T-helper 1 cell (primary cell): ENCODE results near the gene MS4A10.
"Not testable (repeated sequence)": the region's sequence is repeated elsewhere in the genome, so short reads cannot be mapped to it uniquely, and the experiment has no call there.

Experiments
- DNase-seq, 5 donors: peaks; one replicate each; pipeline ENCODE4 v3.0.0-alpha.2; 2012 to 2020

MS4A10 gene

GRCh38 chr11:60788401-60789125 lies 3.4 kb downstream of the MS4A10 start:
- DNase-seq, result no peak

GRCh38 chr11:60790726-60791125 lies 5.6 kb downstream of the MS4A10 start:
- DNase-seq, result no peak

DNA sequence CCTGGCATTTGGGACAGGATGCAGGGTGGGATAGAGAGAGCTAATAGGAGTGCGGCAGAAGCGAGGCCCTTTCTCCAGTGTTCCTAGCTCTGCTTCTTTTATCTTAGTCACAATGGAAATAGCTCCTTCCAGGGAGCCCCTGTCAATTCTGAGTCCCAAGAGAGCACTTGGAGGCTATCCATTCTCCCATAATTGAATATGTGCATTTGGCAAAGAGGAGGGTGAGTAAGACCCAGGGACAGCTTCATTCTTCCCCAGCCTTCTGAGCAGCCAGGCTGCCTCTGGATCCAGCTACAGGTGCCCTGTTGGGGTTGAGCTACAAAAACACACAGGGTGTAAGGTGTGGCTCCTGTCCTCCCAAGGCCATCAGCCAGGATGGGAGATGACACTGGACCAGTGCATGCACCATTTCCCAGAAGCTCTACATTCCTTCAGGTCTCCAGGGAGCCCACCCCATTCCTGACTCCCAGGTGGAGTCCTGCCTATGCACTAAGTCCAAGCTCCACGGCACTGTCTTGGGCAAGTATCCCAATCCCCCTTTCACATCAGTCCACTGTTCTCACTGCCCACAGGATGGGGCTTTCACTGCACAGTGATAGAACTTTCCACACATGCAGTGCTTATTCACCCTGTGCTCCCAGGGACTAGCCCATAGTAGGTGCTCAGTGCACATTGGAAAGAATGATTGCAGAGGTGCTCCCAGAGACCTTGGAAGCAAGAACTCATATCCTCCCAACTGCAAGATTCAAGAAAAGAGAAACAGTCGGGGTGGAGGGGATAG lies 6.2 kb downstream of the MS4A10 start:
- DNase-seq, result no peak

GRCh38 chr11:60792521-60792920 lies 7.4 kb downstream of the MS4A10 start:
- no peak for DNase-seq

GRCh38 chr11:60795291-60795690 lies 10.2 kb downstream of the MS4A10 start:
- DNase-seq, result no peak

DNA sequence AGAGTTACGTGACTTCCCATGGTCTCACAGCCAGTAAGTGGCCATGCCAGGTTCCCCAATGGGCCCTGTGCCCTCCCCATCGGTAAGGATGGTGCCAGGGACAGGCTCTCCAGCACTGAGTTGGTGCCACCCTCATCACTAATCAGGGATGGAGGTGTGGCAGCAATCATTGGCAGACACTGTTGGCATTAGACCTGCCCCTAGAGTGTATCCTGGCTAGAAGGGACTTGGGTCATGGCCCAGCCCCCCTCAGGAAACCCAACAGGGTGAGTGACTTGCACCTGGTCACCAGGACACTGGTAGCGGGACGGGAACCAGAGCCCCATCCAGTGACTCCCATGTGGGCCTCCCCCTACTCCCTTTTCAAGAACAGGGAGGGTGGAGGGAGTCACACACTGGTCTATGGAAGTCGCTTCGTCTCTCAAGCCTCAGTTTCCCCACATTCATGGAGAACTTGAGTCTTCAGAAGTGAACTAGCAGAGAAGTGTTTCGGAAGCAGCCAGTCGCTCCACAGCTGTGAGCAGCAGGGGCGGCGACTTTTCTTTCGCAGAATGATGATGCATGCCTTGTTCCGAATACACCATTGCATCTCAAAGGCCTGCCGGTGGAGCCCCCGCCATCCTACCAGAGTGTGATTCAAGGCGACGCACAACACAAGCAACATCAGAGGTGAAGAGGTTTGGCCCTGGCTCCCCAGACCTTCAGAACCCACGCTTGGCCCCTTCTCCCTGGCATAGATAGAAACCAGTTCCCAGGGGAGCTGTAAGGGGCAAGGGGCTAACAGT lies 12.9 kb downstream of the MS4A10 start:
- DNase-seq, result no peak

- no peak for DNase-seq
Measured at GRCh38 chr11:60798631-60799030, 13.5 kb downstream of the MS4A10 start.

- no peak for DNase-seq
Measured at GRCh38 chr11:60801194-60801593, 16.1 kb downstream of the MS4A10 start.

GRCh38 chr11:60803273-60803936 lies 18.3 kb downstream of the MS4A10 start:
- no peak for DNase-seq

DNA sequence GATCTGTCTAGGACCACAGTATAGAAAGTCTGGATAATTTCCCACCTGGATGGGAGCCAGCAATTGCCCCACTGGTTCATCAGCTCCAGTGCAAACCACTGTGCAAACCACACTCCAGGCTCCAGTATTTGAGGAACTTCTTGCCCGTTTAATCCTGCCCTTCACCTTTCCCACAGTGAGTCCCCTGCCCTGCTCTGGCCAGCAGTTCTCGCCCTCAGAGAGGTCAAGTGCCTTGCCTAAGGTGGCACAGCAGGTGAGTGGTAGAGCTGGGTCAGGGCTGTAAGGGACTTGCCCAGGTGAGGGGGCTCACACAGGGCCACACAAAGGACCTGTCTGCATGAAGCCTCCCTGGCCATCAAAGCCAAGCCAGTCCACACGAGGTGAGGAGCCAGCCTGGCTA lies 24.1 kb downstream of the MS4A10 start:
- DNase-seq, result no peak

DNA sequence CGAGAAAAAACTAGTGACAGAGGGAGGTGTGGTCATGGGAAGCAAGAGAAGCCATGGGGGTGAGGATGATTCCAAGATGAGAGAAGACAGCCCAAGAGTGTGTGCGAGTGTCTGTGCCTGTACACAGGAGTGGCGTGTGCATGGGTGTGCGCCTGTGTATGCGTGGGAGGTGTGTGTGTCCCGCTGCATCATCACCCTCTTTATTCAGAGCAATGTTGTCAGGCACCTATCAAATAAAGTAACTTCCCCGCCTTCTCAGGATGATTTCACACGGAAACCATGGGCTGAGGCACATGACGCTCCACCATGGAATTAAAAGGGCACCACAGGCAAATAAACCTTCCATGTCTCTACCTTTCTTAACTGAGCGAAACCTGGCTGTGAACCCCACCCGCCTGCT lies 24.6 kb downstream of the MS4A10 start:
- no peak for DNase-seq

DNA sequence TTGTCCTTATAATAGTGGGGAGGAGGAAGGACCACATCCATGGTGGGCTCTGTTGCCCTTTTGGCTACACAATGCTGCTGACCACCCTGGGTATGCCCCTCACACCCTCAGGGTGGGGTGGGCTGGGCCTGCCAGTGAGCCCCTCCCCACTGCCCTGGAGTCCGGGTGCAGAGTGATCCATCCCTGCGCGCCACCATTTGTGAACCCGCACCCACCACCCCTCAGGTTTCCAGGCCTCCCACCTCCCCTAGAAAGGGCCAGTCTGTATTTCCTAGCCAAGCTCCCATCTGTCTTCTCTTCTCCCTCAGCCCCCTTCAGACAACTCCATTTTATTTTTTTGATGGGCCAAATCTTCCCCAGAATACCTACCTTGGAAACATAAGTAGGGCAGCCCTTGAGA lies 25.0 kb downstream of the MS4A10 start:
- no peak for DNase-seq

DNA sequence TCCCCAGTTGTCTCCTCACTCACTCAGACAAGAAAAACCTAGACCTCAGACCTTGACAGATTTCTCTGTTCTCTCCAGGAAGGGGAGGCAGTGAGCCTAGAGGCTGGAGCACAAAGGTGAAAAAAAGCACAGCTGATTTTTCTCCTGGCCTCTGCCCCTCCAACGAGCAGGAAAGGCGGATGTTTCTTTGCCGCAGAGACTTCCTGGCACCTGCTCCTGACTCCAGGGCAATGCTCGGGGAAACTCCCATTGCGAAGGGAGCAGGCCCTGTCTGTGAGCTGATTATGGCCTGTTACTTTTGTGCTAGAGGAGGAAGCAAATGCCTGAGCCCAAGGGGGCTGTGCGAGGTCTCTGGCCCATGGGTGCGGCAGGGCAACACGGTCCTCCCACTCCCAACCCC lies 25.4 kb downstream of the MS4A10 start:
- DNase-seq, result no peak

DNA sequence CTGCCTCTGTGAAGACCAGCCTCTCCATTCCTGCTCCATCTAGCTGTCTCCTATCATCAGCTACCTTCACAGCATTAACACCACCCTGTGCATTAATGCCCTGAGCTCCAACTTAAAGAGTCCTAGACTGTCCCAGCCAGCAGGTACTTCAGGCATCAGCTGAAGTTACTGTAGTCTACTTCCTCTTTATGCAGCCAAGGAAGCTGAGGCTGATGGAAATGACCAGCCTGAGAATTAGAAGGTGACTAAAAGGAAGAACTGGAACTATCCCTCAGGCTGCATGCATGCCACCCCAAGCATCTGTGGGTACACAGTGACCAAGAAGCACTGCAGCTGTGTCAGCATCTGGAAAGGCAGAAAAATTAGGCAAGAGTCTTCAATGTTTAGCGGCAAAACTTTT lies 28.2 kb downstream of the MS4A10 start:
- DNase-seq, result no peak

DNA sequence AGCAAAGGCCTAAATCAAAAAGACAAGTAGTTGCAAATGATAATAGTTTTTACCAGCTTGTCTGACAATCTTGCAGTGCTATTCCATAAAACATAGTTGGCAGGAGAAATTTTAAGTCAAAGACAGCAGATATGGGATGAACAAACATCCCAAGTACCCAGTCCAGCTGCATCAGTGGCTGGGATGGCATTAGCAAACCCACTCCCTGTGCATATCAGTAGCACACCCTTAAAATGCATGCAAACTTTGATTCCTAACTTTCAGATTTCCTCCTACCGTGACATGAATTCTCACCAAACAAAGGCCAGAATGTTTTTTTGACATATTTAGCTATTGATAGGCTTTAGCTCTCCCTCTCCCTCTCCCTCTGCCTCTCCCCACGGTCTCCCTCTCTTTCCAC lies 29.0 kb downstream of the MS4A10 start:
- no peak for DNase-seq

- no peak for DNase-seq
Measured at GRCh38 chr11:60816590-60817157, 31.5 kb downstream of the MS4A10 start.

GRCh38 chr11:60818057-60818456 lies 32.9 kb downstream of the MS4A10 start:
- DNase-seq, result no peak

DNA sequence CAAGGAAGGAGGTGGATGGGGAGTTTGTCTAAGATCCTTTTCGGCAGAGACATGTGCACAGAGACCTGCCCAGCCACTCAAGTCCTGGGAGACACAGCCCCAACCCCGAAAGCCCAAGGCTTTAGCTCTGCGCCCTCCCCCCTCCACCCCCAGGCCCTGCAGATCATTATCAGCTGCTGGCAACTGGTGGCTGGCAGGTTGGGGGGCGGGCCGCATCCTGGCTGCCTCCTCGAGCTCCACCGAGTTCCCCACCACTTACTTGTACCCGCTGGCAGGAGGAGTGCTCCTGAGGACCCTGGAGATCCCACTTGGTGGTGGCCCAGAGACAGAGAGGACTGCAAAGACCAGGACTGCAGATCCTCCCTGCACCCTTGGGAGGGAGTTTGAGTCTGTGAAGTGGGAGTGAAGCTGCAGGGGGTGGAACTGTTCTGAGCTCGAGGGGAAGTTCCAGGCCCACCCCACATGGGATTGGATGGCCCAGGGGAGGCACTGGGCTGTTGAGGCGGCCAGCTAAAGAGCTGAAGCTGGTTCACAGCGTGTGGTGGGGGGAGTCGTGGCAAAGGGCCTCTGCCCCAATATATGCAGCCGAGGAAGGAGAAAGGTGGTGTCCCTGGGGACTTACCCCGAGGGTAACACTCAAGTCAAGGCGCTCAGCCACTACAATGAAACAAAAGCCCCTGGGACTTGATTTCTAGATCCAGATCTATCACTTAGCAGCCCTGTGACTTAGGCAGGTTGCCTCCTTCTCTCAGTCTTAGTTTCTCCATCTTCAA lies 36.9 kb downstream of the MS4A10 start:
- no peak for DNase-seq

GRCh38 chr11:60823745-60824306 lies 38.7 kb downstream of the MS4A10 start:
- not testable (repeated sequence) for DNase-seq

GRCh38 chr11:60825118-60825517 lies 40.0 kb downstream of the MS4A10 start:
- DNase-seq, result no peak

DNA sequence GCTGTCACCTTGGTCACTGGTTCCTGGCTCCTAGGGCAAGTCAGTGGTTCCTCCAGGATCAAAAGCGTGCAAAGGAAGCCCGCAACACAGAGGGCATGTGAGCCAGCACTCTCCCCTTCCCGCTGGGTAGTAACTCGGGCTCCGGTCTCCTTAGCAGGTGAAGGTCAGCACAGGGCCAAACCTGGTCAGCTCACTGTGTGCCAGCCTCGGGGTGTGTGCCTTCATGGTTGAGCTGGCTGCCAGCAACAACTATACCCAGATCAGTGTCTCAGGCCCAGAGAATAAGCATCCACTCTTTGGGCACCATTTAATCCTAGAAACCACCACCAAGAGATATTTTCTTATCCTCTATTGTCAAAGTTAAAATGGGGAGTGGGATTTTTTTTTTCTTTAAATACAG lies 40.7 kb downstream of the MS4A10 start:
- DNase-seq, result no peak
